GM23248 (cell line): ENCODE results near the gene ANKRD53.

ENCODE experiments used
- EZH2 ChIP-seq: fragments of 200-600 bp; sonication (generic); IDR thresholded peaks from 2 replicates; pipeline ENCODE4 v1.6.1; 2018; ENCODE audit warnings: antibody characterized with exemption, mild to moderate bottlenecking; ENCODE audit not compliant: insufficient read depth, poor library complexity, severe bottlenecking
- EZH2phosphoT487 ChIP-seq: fragments of 200-600 bp; sonication (generic); IDR thresholded peaks from 2 replicates; pipeline ENCODE4 v1.6.1; 2018; ENCODE audit warnings: antibody characterized with exemption, moderate library complexity, mild to moderate bottlenecking, low read depth; ENCODE audit not compliant: insufficient read depth

DNA sequence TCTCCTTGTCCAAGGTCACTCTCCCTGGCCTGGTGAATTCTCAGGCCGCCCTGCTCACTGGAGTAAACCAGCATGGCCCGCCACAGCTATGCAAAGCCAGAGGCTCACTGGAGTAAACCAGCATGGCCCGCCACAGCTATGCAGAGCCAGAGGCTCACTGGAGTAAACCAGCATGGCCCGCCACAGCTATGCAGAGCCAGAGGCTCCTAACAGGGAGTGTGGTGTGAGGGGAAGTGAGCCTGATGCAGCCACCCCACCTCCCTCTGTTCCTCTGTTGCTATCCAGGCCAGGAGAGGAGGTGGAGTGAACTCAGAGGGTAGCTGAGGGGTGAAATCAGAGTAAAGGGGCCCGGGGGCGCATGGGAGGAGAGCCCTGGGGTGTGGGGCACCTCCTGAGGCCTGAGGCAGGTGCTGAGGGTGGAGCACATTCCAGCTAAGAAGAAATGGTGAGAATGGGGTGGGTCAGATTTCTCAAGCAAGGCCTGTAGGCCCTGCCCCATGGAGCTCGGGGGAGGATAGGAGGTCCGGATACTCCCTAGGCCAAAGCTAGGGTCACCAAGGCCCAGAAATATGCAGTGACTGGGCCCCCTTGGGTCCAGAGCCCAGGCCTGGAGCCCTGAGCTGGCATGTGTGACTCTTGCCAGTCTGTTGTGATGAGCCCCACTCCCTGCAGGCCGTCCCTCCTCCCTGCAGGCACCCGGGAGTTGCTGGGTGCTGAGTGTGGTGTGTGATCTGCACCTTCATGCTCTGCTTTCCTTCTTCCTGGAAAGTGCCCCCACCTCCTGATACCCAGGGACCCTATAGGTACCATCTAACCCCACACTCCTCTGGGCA lies 41.2 kb upstream of the ANKRD53 start:
- TF ChIP-seq EZH2 (no peak), EZH2phosphoT487 (no peak)
